Jurkat, Clone E6-1 (cell line): ENCODE data around the gene PCDHGA9. TPM values are rescaled to one million over a fixed set of nuclear protein-coding genes. Genes with fewer than 3 reads are reported as not detected.
"Not testable (repeated sequence)": the region's sequence is repeated elsewhere in the genome, so short reads cannot be mapped to it uniquely, and the experiment has no call there.

Experiments used
- DNase-seq: peaks from one replicate; pipeline ENCODE4 v3.0.0-alpha.2; 2011; ENCODE audit warnings: low read depth, low spot score
- H3K4me3 ChIP-seq: 2 replicates; pipeline ENCODE4 v1.5.1; 2011; ENCODE audit warnings: mild to moderate bottlenecking, low read length, control low read depth, moderate library complexity
- polyA plus RNA-seq: library from polyadenylated mRNA; unstranded; fragments of >200 nt; gene quantifications from one replicate; pipeline ENCODE4 v1.2.1, GENCODE V29; 2012; ENCODE audit warnings: missing spikeins; ENCODE audit not compliant: insufficient read length, insufficient read depth

The PCDHGA9 gene
- polyA plus RNA-seq: not detected

DNA sequence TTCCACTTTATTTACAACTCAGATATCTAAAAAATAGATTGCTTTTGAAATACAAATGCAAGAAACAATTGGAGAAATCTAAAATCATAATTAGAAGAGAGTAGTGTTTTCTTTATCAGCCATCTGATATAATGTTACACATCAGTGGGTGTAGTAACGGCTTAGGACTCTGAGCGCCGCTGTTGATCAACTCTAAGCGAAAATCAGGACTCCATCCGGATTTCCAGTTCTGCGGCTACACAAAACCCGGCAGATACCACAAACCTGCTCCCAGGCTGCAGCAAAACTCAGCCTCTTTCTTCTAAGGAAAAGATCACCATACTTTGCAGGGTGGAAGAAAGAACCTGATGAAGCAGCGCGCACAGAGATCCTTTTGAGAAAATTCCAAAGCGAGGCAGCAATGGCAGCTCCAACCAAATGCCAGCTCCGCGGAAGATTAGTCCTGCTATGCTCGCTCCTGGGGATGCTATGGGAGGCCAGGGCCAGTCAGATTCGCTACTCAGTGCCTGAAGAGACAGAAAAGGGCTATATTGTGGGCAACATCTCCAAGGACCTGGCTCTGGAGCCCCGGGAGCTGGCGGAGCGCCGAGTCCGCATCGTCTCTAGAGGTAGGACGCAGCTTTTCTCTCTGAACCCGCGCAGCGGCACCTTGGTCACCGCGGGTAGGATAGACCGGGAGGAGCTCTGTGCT, at the start of gene PCDHGA9:
PCDHGA9 (plus strand) TSS at position 226 of the 691 bp plus-strand sequence; CDS start at position 401, 175 bp downstream.
- DNase-seq: no peak
- 0 out of 2 replicates have a peak within 1 kb of the TSS, but pooled peaks have one; percentile 5 for H3K4me3 ChIP-seq

DNA sequence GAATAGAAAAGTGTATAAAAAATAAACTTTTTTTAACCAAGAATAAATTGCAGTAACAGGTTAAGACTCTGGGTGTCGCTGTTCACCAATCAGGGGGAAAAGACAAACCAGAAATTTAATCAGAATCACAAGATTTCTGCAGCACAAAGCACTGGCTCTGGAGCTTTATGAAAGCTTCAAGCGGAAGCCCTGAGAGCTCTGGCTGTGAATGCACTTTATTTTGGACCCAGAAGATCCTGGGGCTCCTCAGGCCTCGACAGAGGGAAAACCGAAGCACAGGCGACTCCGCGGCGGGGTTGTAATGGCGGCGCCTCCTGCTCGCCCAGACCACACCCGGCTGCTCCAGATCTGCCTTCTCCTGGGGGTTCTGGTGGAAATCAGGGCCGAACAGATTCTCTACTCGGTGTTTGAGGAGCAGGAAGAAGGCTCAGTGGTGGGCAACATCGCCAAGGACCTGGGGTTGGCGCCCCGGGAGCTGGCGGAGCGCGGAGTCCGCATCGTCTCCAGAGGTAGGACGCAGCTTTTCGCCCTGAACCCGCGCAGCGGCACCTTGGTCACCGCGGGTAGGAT, 47.6 kb upstream of the PCDHGA9 start, which contains the start of gene PCDHGA4:
PCDHGA4 (plus strand) TSS at position 122 of the 570 bp plus-strand sequence; CDS start at position 209, 87 bp downstream.
- no peak within 1 kb of the TSS for H3K4me3 ChIP-seq
- DNase-seq: no peak

DNA sequence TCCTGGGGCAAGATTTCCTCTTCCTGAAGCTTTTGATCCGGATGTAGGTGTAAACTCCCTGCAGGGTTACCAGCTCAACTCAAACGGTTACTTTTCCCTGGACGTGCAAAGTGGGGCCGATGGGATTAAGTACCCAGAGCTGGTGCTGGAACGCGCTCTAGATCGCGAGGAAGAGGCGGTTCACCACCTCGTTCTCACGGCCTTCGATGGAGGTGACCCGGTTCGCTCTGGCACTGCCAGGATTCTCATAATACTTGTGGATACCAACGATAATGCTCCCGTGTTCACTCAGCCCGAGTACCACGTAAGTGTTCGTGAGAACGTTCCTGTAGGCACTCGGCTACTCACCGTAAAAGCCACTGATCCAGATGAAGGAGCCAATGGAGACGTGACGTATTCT, 46.9 kb upstream of the PCDHGA9 start:
- no peak for DNase-seq
- no peak overlapping the region for H3K4me3 ChIP-seq

DNA sequence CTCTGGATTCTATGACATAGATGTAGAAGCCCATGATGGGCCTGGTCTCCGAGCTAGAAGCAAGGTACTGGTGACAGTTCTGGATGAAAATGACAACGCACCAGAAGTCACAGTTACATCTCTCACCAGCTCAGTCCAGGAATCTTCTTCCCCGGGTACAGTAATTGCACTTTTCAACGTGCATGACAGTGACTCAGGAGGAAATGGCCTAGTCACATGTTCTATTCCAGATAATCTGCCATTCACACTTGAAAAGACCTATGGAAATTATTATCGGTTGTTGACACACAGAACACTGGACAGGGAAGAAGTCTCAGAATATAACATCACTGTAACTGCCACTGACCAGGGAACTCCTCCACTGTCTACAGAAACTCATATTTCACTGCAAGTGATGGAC, 46.4 kb upstream of the PCDHGA9 start:
- H3K4me3 ChIP-seq: no peak overlapping the region
- no peak for DNase-seq

DNA sequence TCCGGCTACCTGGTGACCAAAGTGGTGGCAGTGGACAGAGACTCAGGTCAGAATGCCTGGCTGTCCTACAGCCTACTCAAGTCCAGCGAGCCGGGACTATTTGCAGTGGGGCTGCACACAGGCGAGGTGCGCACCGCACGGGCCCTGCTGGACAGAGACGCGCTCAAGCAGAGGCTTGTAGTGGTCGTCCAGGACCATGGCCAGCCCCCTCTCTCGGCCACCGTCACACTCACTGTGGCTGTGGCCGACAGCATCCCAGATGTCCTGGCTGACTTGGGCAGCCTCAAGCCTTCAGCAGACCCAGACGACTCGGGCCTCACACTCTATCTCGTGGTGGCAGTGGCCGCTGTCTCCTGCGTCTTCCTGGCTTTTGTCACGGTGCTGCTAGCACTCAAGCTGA, 45.6 kb upstream of the PCDHGA9 start:
- H3K4me3 ChIP-seq: no peak overlapping the region
- DNase-seq: no peak

DNA sequence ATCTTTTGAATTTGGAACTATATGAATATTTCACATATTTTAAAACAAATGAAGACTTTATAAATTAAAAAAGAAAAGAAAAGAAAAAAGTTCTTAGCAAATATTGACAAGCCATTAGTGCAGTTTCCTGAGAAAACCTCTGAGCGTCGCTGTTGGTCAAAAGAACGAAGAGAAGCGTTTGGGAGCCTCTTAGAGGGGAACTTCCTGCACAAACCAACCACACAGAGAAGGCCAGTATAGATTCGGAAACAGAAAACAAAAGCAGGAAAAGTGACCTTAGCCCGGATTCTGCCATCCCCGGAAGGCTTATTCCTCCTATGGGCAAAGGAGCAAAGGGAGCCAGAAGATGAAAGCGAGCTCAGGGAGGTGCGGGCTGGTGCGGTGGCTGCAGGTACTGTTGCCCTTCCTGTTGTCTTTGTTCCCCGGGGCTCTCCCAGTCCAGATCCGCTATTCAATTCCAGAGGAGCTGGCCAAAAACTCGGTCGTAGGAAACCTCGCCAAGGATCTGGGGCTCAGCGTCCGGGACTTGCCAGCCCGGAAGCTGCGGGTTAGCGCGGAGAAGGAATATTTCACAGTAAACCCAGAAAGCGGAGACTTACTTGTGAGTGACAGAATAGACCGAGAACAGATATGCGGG, 42.7 kb upstream of the PCDHGA9 start, which contains the start of gene PCDHGB2:
PCDHGB2 (plus strand) TSS at position 205 of the 637 bp plus-strand sequence; CDS start at position 347, 142 bp downstream.
- no peak within 1 kb of the TSS for H3K4me3 ChIP-seq
- DNase-seq: peak; percentile 24

DNA sequence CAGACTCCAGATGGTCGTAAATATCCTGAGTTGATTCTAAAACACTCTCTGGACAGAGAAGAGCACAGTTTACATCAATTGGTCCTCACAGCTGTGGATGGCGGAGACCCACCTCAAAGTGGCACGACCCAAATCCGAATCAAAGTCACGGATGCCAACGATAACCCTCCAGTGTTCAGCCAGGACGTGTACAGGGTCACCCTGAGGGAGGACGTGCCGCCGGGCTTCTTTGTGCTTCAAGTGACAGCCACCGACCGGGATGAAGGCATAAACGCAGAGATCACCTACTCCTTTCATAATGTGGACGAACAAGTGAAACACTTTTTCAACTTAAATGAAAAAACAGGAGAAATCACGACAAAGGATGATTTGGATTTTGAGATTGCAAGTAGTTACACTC, 41.9 kb upstream of the PCDHGA9 start:
- H3K4me3 ChIP-seq: no peak overlapping the region
- DNase-seq: no peak

DNA sequence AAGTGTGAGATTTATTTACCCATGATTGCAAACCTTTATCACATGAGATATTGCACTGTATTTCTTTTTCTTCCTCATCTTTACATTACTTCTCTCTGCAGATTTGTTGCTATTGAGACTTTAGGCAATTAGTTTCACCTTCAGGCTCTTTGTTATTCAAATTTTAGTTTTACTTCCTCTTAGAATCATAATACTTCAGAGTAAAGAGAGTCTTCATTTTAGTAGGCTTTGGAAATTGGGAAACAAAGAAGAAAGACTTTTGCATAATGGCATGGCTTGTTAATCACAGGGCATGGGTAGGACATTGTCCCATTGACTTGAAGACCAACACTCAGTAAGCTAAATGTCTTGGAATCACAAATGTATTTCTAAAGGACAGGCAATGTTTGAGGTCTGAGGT, 39.9 kb upstream of the PCDHGA9 start:
- no peak overlapping the region for H3K4me3 ChIP-seq
- no peak for DNase-seq

DNA sequence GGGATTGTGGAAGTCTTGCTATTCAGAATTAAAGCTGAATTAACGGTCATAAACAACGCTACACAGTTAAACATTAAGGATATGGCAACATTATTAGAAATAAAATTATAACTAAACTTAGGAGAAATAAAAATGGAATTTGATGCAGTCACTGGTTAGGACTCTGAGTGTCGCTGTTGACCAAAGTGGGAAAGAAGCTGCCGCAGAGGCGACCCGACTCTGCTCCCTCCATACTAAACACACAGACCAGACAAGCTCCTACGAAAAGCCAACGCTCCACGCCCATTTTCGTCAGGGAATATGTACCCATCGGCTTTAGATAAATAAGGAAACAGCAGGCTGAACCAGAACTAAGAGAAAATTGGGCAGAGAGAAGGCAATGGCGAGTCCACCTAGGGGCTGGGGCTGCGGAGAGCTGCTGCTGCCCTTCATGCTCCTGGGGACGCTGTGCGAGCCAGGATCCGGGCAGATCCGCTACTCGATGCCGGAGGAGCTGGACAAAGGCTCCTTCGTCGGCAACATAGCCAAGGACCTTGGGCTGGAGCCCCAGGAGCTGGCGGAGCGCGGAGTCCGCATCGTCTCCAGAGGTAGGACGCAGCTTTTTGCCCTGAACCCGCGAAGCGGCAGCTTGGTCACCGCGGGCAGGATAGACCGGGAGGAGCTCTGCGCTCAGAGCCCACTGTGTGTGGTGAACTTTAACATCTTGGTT, 38.5 kb upstream of the PCDHGA9 start, which contains the start of gene PCDHGA5:
PCDHGA5 (plus strand) TSS at position 211 of the 709 bp plus-strand sequence; CDS start at position 380, 169 bp downstream.
- no peak for DNase-seq
- H3K4me3 ChIP-seq: no peak within 1 kb of the TSS

DNA sequence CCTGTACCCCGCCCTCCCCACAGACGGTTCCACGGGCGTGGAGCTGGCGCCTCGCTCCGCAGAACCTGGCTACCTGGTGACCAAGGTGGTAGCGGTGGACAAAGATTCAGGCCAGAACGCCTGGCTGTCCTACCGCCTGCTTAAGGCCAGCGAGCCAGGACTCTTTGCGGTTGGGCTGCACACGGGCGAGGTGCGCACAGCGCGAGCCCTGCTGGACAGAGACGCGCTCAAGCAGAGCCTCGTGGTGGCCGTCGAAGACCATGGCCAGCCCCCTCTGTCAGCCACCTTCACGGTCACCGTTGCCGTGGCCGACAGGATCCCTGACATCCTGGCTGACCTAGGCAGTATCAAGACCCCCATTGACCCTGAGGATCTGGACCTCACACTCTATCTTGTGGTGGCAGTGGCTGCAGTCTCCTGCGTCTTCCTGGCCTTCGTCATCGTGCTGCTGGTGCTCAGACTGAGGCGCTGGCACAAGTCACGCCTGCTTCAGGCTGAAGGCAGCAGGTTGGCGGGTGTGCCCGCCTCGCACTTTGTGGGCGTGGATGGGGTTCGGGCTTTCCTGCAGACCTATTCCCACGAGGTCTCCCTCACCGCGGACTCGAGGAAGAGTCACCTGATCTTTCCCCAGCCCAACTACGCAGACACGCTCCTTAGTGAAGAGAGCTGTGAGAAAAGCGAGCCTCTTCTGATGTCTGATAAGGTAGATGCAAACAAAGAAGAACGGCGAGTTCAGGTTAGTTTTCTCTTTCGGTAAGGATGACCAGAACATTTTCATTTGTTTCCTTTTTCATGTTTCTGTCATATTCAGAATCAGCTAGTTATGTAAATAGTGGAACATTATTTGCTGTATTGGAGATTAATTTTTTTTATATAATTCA, 36.3 kb upstream of the PCDHGA9 start:
- H3K4me3 ChIP-seq: no peak overlapping the region
- no peak for DNase-seq

DNA sequence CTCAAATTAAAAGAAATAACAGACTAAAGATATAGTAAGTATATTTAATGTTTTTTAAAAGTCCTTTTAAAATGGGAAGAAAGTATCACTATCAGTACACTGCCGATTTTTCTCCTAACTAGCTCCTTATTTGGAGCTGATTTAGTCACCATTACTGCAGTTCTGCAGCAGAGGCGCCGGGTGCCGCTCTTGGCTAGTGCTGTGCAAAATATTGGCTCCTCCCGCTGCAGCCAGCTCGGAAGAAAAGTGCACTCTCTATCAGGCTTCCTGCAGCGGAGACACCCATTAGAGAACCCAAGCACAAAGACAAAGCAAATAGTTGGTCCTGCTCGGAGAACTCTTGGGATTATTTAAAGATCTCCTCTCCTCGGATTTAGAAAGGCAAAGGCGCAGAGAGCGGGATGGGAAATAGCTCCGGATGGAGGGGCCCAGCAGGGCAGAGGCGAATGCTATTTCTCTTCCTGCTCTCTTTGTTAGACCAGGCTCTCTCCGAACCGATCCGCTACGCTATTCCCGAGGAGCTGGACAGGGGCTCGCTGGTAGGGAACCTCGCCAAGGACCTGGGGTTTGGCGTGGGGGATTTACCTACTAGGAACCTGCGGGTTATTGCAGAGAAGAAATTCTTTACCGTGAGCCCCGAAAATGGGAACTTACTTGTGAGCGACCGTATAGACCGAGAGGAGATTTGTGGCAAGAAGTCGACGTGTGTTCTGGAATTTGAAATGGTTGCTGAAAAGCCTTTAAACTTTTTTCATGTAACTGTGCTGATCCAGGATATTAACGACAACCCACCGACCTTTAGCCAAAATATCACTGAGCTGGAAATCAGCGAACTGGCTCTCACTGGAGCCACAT, 32.4 kb upstream of the PCDHGA9 start, which contains the start of gene PCDHGB3:
PCDHGB3 (plus strand) TSS at position 249 of the 855 bp plus-strand sequence; CDS start at position 402, 153 bp downstream.
- H3K4me3 ChIP-seq: no peak within 1 kb of the TSS
- DNase-seq: no peak

DNA sequence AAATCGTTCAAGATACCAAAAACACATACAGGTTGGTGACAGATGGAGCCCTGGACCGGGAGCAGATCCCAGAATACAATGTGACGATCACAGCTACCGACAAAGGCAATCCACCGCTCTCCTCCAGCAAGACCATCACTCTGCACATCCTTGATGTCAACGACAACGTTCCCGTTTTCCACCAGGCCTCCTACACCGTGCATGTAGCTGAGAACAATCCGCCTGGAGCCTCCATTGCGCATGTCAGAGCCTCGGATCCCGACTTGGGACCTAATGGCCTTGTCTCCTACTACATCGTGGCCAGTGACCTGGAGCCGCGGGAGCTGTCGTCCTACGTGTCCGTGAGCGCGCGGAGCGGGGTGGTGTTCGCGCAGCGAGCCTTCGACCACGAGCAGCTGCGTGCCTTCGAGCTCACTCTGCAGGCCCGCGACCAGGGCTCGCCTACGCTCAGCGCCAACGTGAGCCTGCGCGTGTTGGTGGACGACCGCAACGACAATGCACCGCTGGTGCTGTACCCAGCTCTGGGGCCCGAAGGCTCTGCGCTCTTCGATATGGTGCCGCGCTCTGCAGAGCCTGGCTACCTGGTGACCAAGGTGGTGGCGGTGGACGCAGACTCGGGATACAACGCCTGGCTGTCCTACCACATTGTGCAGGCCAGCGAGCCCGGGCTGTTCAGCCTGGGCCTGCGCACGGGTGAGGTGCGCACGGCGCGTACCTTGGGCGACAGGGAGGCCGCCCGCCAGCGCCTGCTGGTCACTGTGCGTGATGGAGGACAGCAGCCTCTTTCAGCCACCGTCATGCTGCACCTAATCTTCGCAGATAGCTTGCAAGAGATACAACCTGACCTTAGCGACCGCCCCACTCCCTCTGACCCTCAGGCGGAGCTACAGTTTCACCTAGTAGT, 30.8 kb upstream of the PCDHGA9 start:
- no peak overlapping the region for H3K4me3 ChIP-seq

DNA sequence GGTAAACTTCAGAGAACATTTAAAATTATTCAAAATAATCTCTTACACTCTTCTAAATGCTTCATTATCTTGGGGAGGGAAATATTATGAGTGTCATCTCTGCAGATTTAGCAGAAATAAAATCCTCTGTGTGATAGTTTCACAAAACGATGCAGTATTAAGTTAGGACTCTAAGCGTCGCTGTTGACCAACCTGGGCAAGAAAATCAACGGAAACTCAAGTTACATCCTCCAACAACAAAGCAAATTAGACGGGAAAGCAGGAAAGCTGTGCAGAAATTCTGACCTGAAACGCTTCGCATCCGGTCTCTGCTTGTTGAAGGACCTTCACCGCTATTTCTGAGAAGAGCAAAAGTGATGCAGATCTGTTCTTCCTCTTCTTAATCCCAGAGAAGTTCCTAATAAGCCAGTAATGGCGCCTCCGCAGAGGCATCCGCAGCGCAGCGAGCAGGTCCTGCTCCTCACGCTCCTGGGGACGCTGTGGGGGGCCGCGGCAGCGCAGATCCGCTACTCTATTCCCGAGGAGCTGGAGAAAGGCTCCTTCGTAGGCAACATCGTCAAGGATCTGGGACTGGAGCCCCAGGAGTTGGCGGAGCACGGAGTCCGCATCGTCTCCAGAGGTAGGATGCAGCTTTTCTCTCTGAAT, 28.8 kb upstream of the PCDHGA9 start, which contains the start of gene PCDHGA6:
PCDHGA6 (plus strand) TSS at position 219 of the 645 bp plus-strand sequence; CDS start at position 412, 193 bp downstream.
- no peak within 1 kb of the TSS for H3K4me3 ChIP-seq
- DNase-seq: no peak

More for the DNA sequence above, 30.8 kb upstream of the PCDHGA9 start:
- DNase-seq: no peak

DNA sequence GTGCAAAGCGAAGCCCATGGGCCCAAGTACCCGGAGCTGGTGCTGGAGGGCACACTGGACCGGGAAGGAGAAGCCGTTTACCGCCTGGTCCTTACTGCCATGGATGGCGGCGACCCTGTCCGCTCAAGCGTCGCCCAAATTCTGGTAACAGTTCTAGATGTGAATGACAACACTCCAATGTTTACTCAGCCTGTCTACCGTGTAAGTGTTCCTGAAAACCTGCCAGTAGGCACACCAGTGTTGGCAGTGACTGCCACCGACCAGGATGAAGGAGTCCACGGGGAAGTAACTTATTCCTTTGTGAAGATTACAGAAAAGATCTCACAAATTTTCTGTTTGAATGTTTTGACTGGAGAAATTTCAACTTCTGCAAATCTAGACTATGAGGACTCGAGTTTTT, 28.0 kb upstream of the PCDHGA9 start:
- no peak for DNase-seq
- H3K4me3 ChIP-seq: no peak overlapping the region

DNA sequence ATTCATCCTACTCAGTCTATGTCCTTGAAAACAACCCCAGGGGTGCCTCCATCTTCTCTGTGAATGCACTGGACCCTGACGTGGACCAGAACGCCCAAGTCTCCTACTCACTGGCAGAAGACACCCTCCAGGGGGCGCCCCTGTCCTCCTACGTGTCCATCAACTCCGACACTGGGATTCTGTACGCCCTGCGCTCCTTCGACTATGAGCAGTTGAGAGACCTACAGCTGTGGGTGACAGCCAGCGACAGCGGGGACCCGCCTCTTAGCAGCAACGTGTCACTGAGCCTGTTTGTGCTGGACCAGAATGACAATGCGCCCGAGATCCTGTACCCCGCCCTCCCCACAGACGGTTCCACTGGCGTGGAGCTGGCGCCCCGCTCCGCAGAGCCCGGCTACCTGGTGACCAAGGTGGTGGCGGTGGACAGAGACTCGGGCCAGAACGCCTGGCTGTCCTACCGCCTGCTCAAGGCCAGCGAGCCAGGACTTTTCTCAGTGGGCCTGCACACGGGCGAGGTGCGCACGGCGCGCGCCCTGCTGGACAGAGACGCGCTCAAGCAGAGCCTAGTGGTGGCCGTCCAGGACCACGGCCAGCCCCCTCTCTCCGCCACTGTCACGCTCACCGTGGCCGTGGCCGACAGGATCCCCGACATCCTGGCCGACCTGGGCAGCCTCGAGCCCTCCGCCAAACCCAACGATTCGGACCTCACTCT, 27.0 kb upstream of the PCDHGA9 start:
- not testable (repeated sequence) for H3K4me3 ChIP-seq, DNase-seq
